H9 (cell line): ENCODE measurements around the gene SCUBE2. TPM values are rescaled to one million over a fixed set of nuclear protein-coding genes. Genes with fewer than 3 reads are reported as not detected.

Source experiments
- DNase-seq: peaks from one replicate; pipeline ENCODE4 v3.0.0-alpha.2; 2017
- H2AFZ ChIP-seq: one replicate; pipeline ENCODE4 v1.6.1; 2013; ENCODE audit warnings: mild to moderate bottlenecking, low read length, control low read depth, moderate library complexity
- H2AK5ac ChIP-seq: 2 replicates; pipeline ENCODE4 v1.6.1; 2013; ENCODE audit warnings: low read length, control low read depth, mixed read lengths; ENCODE audit not compliant: insufficient read length
- H2BK120ac ChIP-seq: one replicate; pipeline ENCODE4 v1.6.1; 2013; ENCODE audit warnings: low read depth, mild to moderate bottlenecking, low read length, control low read depth, inconsistent platforms; ENCODE audit not compliant: poor library complexity, severe bottlenecking
- H2BK12ac ChIP-seq: 2 replicates; pipeline ENCODE4 v1.6.1; 2013; ENCODE audit warnings: low read length, control low read depth, mixed read lengths, low read depth; ENCODE audit not compliant: insufficient read length
- H2BK15ac ChIP-seq: 2 replicates; pipeline ENCODE4 v1.6.1; 2013; ENCODE audit warnings: low read depth, low read length, control low read depth
- H2BK20ac ChIP-seq: one replicate; pipeline ENCODE4 v1.6.1; 2013; ENCODE audit warnings: low read depth, mild to moderate bottlenecking, low read length, control low read depth, inconsistent platforms; ENCODE audit not compliant: poor library complexity, severe bottlenecking
- H2BK5ac ChIP-seq: 2 replicates; pipeline ENCODE4 v1.6.1; 2013; ENCODE audit warnings: low read length, control low read depth, mixed read lengths; ENCODE audit not compliant: insufficient read length
- H3K14ac ChIP-seq: 2 replicates; pipeline ENCODE4 v1.6.1; 2013; ENCODE audit warnings: low read length, control low read depth; ENCODE audit not compliant: insufficient read depth
- H3K18ac ChIP-seq: 2 replicates; pipeline ENCODE4 v1.6.1; 2013; ENCODE audit warnings: low read depth, mild to moderate bottlenecking, mixed read lengths, low read length, control low read depth; ENCODE audit not compliant: insufficient read length
- H3K23ac ChIP-seq: 2 replicates; pipeline ENCODE4 v1.6.1; 2013; ENCODE audit warnings: low read length, control low read depth, mixed read lengths, low read depth; ENCODE audit not compliant: insufficient read length
- H3K23me2 ChIP-seq: 2 replicates; pipeline ENCODE4 v1.6.1; 2013; ENCODE audit warnings: low read depth, mild to moderate bottlenecking, mixed read lengths, low read length, control low read depth; ENCODE audit not compliant: insufficient read length, poor library complexity, severe bottlenecking
- H3K27ac ChIP-seq: 2 replicates; pipeline ENCODE4 v1.5.1; 2013; ENCODE audit warnings: low read length, control low read depth, mixed read lengths, low read depth; ENCODE audit not compliant: insufficient read length
- H3K27me3 ChIP-seq: 2 replicates; pipeline ENCODE4 v1.6.1; 2013; ENCODE audit warnings: low read length, control low read depth, inconsistent platforms; ENCODE audit not compliant: insufficient read depth
- H3K4ac ChIP-seq: 2 replicates; pipeline ENCODE4 v1.6.1; 2013; ENCODE audit warnings: low read depth, mild to moderate bottlenecking, control low read depth, inconsistent platforms, low read length, moderate library complexity
- H3K4me1 ChIP-seq: 2 replicates; pipeline ENCODE4 v1.6.1; 2013; ENCODE audit warnings: low read length, control low read depth, inconsistent platforms; ENCODE audit not compliant: insufficient read depth
- H3K4me2 ChIP-seq: 2 replicates; pipeline ENCODE4 v1.6.1; 2013; ENCODE audit warnings: low read length, control low read depth, mixed read lengths; ENCODE audit not compliant: insufficient read length, insufficient read depth
- H3K56ac ChIP-seq: 2 replicates; pipeline ENCODE4 v1.6.1; 2013; ENCODE audit warnings: low read depth, mild to moderate bottlenecking, mixed read lengths, low read length, control low read depth; ENCODE audit not compliant: insufficient read length
- H3K79me1 ChIP-seq: 2 replicates; pipeline ENCODE4 v1.6.1; 2013; ENCODE audit warnings: low read depth, mild to moderate bottlenecking, moderate library complexity, low read length, control low read depth, inconsistent platforms; ENCODE audit not compliant: insufficient read depth, poor library complexity, severe bottlenecking
- H3K79me2 ChIP-seq: 2 replicates; pipeline ENCODE4 v1.6.1; 2013; ENCODE audit warnings: low read length, control low read depth, inconsistent platforms; ENCODE audit not compliant: insufficient read depth
- H3K9ac ChIP-seq: 2 replicates; pipeline ENCODE4 v1.6.1; 2013; ENCODE audit warnings: low read length, control low read depth, mixed read lengths; ENCODE audit not compliant: insufficient read length; ENCODE audit errors: extremely low read depth
- H3K9me3 ChIP-seq: one replicate; pipeline ENCODE4 v1.6.1; 2013; ENCODE audit warnings: low read depth, low read length, inconsistent platforms; ENCODE audit not compliant: control insufficient read depth
- H3T11ph ChIP-seq: one replicate; pipeline ENCODE4 v1.6.1; 2013; ENCODE audit warnings: mild to moderate bottlenecking, low read length, control low read depth, inconsistent platforms
- H4K20me1 ChIP-seq: one replicate; pipeline ENCODE4 v1.6.1; 2013; ENCODE audit not compliant: control insufficient read depth, insufficient read length, insufficient read depth
- H4K5ac ChIP-seq: 2 replicates; pipeline ENCODE4 v1.6.1; 2013; ENCODE audit warnings: low read depth, mild to moderate bottlenecking, mixed read lengths, low read length, control low read depth; ENCODE audit not compliant: insufficient read length
- H4K8ac ChIP-seq: replicated peaks from 2 replicates; pipeline ENCODE4 v1.6.1; 2013; ENCODE audit warnings: low read length, control low read depth, mixed read lengths, low read depth; ENCODE audit not compliant: insufficient read length
- H4K91ac ChIP-seq: 2 replicates; pipeline ENCODE4 v1.6.1; 2013; ENCODE audit warnings: low read depth, mild to moderate bottlenecking, moderate library complexity, mixed read lengths, low read length, control low read depth; ENCODE audit not compliant: insufficient read length
- H3K27ac Mint-ChIP-seq, 3 experiments: 2 replicates in 2 of 3; 3 replicates in 1 of 3; pipeline ENCODE4 v1.8.0; 2020 to 2021; ENCODE audit warnings: mixed read lengths in 3 of 3, mild to moderate bottlenecking in 1 of 3, moderate library complexity in 1 of 3
- H3K27me3 Mint-ChIP-seq: 2 replicates; pipeline ENCODE4 v1.8.0; 2021; ENCODE audit warnings: low read depth, mild to moderate bottlenecking, moderate library complexity, mixed read lengths
- H3K36me3 Mint-ChIP-seq, 3 experiments: 2 replicates in 2 of 3; 3 replicates in 1 of 3; pipeline ENCODE4 v1.8.0; 2020 to 2021; ENCODE audit warnings: low read depth in 3 of 3, mixed read lengths in 3 of 3; ENCODE audit not compliant: insufficient read depth in 1 of 3
- H3K4me1 Mint-ChIP-seq, 2 experiments: 2 replicates each; pipeline ENCODE4 v1.8.0; 2020; ENCODE audit warnings: mixed read lengths in 2 of 2
- H3K4me3 Mint-ChIP-seq, 2 experiments: 2 replicates in 1 of 2; 3 replicates in 1 of 2; pipeline ENCODE4 v1.8.0; 2020 to 2021; ENCODE audit warnings: mild to moderate bottlenecking in 2 of 2, mixed read lengths in 2 of 2, moderate library complexity in 1 of 2
- H3K9me3 Mint-ChIP-seq, 2 experiments: 2 replicates in 1 of 2; 3 replicates in 1 of 2; pipeline ENCODE4 v1.8.0; 2020; ENCODE audit warnings: mild to moderate bottlenecking in 2 of 2, mixed read lengths in 2 of 2, moderate library complexity in 1 of 2
- WGBS: extraction: QIAGEN DNeasy Blood & Tissue Kit; methylation state at CpG from one replicate; pipeline ENCODE4 v1.1.7; 2013; ENCODE audit warnings: missing lambda C conversion rate, low lambda C conversion rate, mixed read lengths; ENCODE audit not compliant: insufficient read length; ENCODE audit errors: extremely low coverage; 5-methylcytosine and 5-hydroxymethylcytosine counted together
- total RNA-seq: library from RNA; stranded (reverse); gene quantifications from 2 replicates; pipeline ENCODE4 v1.2.1, GENCODE V29; 2021
- TF ChIP-seq, protein P1 (sequence below): fragments of 200-600 bp; sonication (generic); conservative IDR thresholded peaks from 3 replicates; pipeline ENCODE4 v1.8.0; 2021; ENCODE audit warnings: antibody characterized with exemption, mild to moderate bottlenecking

Gene SCUBE2
- total RNA-seq, 1 experiment from 2014 or later: 1.6 TPM

DNA sequence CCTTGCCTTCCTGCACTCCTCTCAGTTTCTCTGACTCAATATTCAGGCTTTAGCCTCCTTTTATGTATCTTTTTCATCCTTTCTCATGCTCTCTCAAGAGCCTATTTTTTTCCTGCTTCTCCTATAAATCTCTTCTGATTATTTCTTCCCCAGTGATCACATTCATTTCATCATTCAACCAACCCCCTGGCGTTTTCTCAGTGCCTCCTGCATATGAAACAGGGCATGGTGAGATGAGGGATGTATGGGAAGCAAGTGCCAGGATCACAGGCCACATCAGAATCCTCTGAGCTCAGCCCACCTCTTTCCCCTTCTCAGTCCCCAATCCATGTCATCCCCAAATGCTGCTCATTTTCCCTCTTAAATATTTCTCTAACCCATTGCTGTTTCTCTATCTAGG lies 48.9 kb downstream of the SCUBE2 start:
- no peak overlapping the region for H2BK15ac ChIP-seq
- Mint-ChIP-seq H3K4me1 (peaks cover 29 to 36% of the 10 kb centered on the region in 2 experiments), H3K4me3 (no peak overlapping the region), H3K36me3 (no peaks in the 10 kb centered on the region), H3K27ac (no peak overlapping the region), H3K27me3 (peaks cover 7% of the 10 kb centered on the region), H3K9me3 (no peaks in the 10 kb centered on the region)
- H4K91ac ChIP-seq: no peak overlapping the region
- H3K27me3 ChIP-seq: no peaks in the 10 kb centered on the region
- no peak overlapping the region for H3K14ac ChIP-seq
- no peak overlapping the region for H4K8ac ChIP-seq
- H3K56ac ChIP-seq: no peak overlapping the region
- H2BK20ac ChIP-seq: no peak overlapping the region
- no peak overlapping the region for H3K23ac ChIP-seq
- no peak overlapping the region for H3K4ac ChIP-seq
- H4K20me1 ChIP-seq: no peaks in the 10 kb centered on the region
- no peak overlapping the region for H3K9ac ChIP-seq
- no peaks in the 10 kb centered on the region for H3K9me3 ChIP-seq
- no peak overlapping the region for H3K18ac ChIP-seq
- no peaks in the 10 kb centered on the region for H3K23me2 ChIP-seq
- no peak overlapping the region for H2AK5ac ChIP-seq
- no peak overlapping the region for H3K4me2 ChIP-seq
- H3K27ac ChIP-seq: no peak overlapping the region
- no peaks in the 10 kb centered on the region for H3K79me1 ChIP-seq
- H2BK5ac ChIP-seq: no peak overlapping the region
- H2BK120ac ChIP-seq: no peak overlapping the region
- no peak overlapping the region for H3T11ph ChIP-seq
- no peak overlapping the region for H4K5ac ChIP-seq
- H3K4me1 ChIP-seq: no peaks in the 10 kb centered on the region
- WGBS: no CpG with 5 or more reads among the region's 1 CpG
- H2BK12ac ChIP-seq: no peak overlapping the region
- no peaks in the 10 kb centered on the region for H3K79me2 ChIP-seq
- no peak for DNase-seq
- TF ChIP-seq, protein P1, sequence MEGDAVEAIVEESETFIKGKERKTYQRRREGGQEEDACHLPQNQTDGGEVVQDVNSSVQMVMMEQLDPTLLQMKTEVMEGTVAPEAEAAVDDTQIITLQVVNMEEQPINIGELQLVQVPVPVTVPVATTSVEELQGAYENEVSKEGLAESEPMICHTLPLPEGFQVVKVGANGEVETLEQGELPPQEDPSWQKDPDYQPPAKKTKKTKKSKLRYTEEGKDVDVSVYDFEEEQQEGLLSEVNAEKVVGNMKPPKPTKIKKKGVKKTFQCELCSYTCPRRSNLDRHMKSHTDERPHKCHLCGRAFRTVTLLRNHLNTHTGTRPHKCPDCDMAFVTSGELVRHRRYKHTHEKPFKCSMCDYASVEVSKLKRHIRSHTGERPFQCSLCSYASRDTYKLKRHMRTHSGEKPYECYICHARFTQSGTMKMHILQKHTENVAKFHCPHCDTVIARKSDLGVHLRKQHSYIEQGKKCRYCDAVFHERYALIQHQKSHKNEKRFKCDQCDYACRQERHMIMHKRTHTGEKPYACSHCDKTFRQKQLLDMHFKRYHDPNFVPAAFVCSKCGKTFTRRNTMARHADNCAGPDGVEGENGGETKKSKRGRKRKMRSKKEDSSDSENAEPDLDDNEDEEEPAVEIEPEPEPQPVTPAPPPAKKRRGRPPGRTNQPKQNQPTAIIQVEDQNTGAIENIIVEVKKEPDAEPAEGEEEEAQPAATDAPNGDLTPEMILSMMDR: no peak
- H2AFZ ChIP-seq: no peak overlapping the region
